ENCODE measurements around the gene MYLK3. TPM values are rescaled to one million over a fixed set of nuclear protein-coding genes. Genes with fewer than 3 reads are reported as not detected.
"Not testable (repeated sequence)": the region's sequence is repeated elsewhere in the genome, so short reads cannot be mapped to it uniquely, and the experiment has no call there.

MYLK3 gene
- total and polyA plus RNA-seq, 7 donors, result 1.4 to 41.1 (median 13.2) TPM

DNA sequence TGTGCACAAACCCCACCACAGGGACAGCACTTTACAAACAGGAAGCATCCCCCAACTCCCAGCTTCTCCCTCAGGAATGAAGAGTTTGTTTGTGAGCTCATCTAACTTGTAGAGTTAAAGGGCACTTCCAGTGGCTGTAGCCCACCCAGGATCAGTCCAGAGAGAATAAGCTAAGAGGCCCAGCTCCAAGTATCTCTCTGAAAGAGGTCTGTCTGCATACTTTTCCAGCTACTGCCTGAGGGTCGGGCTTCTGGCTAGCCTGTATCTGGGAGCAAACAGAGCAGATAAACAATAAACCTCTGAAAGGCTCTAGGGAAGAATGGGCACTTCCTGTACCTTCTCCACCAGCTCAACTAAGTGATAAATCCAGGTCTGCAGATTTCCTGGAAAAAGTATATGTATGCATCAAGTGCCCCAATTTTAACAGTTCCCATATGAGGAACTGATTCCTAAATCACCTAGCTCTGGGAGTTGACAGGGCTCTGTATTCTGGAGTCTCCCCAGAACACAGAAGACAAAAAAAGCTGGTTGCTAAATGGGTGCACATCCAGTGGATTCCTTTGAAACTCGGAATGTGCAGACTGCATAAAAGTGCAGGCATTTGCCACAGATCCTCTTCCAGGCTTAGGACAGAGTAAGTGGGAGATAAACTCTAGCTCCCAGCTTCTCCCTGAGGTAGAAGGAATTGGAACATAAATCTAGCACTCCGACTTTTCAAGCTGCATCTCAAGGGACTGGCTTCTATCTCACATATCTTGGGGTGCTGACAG, 37.1 kb upstream of the MYLK3 start:
- intact Hi-C loops (cut with DNase I), result no loop called here
- DNase-seq (no peak), ATAC-seq (no peak)
- no peaks in the 10 kb centered on the region for H3K27me3 ChIP-seq (ENCODE audit: insufficient read depth in 3 of 3, low read length in 2 of 3)
- no peak overlapping the region for H3K4me3 ChIP-seq
- H3K4me1 ChIP-seq, result peaks cover 2% of the 10 kb centered on the region
- no peaks in the 10 kb centered on the region for H3K9me3 ChIP-seq
- H3K27ac ChIP-seq, result no peak overlapping the region
- no peak for TF ChIP-seq CTCF (IDR thresholded peaks at IDR 0.05)
- WGBS, 3 donors, result 64 to 68% (median 68%) methylated on average over 3 of the region's 3 CpGs
- H3K36me3 ChIP-seq (ENCODE audit: insufficient read depth in 1 of 2, low read depth in 1 of 2), result no peaks in the 10 kb centered on the region

- H3K4me1 ChIP-seq; DNase-seq; intact Hi-C loops (cut with DNase I); H3K9me3 ChIP-seq; H3K27me3 ChIP-seq (ENCODE audit: insufficient read depth in 3 of 3, low read length in 2 of 3); H3K27ac ChIP-seq; H3K36me3 ChIP-seq (ENCODE audit: insufficient read depth in 1 of 2, low read depth in 1 of 2); H3K4me3 ChIP-seq; ATAC-seq: not testable (repeated sequence)
- 80 to 93% (median 83%) methylated on average over 2 of the region's 2 CpGs for WGBS, 3 donors
Observed at GRCh38 chr16:46784569-46784968, 36.4 kb upstream of the MYLK3 start.

- Histone ChIP-seq H3K4me1 (peaks cover under 1% of the 10 kb centered on the region), H3K36me3 (ENCODE audit: insufficient read depth in 1 of 2, low read depth in 1 of 2) (no peaks in the 10 kb centered on the region), H3K27ac (no peak overlapping the region), H3K27me3 (ENCODE audit: insufficient read depth in 3 of 3, low read length in 2 of 3) (no peaks in the 10 kb centered on the region), H3K9me3 (no peaks in the 10 kb centered on the region), H3K4me3 (no peak overlapping the region)
- 90 to 92% (median 90%) methylated on average over 4 of the region's 4 CpGs for WGBS, 3 donors
- DNase-seq (no peak), ATAC-seq (no peak)
- TF ChIP-seq CTCF (IDR thresholded peaks at IDR 0.05), result no peak
- intact Hi-C loops (cut with DNase I), result no loop called here
Observed at GRCh38 chr16:46783800-46784199, 35.7 kb upstream of the MYLK3 start.

DNA sequence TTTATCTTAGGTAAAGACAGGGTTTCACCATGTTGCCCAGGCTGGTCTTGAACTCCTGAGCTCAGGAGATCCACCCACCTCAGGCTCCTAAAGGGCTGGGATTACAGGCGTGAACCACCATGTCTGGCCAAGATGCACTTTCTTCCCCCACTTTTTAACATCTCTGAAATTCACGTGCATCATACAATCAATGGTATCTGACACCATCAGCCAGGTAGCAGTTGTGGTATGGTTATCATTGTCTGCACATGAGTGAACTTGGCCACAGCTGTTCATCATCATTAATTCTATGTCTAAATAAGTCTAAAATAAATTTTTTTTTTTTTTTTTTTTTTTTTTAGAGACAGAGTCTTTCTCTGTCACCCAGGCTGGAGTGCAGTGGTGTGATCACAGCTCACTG, 34.2 kb upstream of the MYLK3 start:
- Histone ChIP-seq H3K36me3 (ENCODE audit: insufficient read depth in 1 of 2, low read depth in 1 of 2) (no peaks in the 10 kb centered on the region), H3K27ac (no peak overlapping the region), H3K4me3 (no peak overlapping the region), H3K4me1 (no peaks in the 10 kb centered on the region), H3K9me3 (no peaks in the 10 kb centered on the region), H3K27me3 (ENCODE audit: insufficient read depth in 3 of 3, low read length in 2 of 3) (no peaks in the 10 kb centered on the region)
- WGBS, 3 donors, result 91 to 97% (median 94%) methylated on average over 2 of the region's 2 CpGs
- DNase-seq (no peak), ATAC-seq (no peak)
- intact Hi-C loops (cut with DNase I), result no loop called here
- TF ChIP-seq CTCF (IDR thresholded peaks at IDR 0.05), result no peak

DNA sequence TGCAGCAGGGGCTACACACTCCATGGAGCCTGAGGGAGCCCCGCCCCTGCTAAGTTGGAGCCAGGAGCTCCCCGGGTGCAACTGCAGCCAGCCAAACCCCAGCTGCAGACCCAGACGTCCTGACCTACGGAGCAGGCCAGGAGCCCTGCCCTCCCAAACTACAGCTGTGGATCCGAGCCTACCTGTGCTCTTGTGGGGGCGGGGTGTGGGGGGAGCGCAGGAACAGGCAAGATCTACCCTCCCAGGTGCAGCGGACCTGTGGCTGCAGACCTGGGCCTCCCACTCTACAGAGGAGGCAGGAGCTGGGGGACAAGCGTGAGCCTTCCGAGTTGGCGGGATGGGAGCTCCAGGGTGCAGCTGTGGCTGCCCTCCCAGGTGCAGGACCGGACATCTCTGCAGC, 29.7 kb upstream of the MYLK3 start:
- peaks cover 13% of the 10 kb centered on the region for H3K4me1 ChIP-seq
- no peaks in the 10 kb centered on the region for H3K9me3 ChIP-seq
- no peak overlapping the region for H3K4me3 ChIP-seq
- ATAC-seq (no peak), DNase-seq (no peak)
- TF ChIP-seq CTCF (IDR thresholded peaks at IDR 0.05), result no peak
- H3K27ac ChIP-seq, result no peak overlapping the region
- H3K27me3 ChIP-seq (ENCODE audit: insufficient read depth in 3 of 3, low read length in 2 of 3), result no peaks in the 10 kb centered on the region
- intact Hi-C loops (cut with DNase I), result no loop called here
- H3K36me3 ChIP-seq (ENCODE audit: insufficient read depth in 1 of 2, low read depth in 1 of 2), result no peaks in the 10 kb centered on the region
- 88 to 93% (median 89%) methylated on average over 12 of the region's 12 CpGs for WGBS, 3 donors
